Panc1 (cell line): ENCODE measurements around the gene ZNF778.

Experiments used
- CTCF ChIP-seq: fragments of 450-650 bp; IDR thresholded peaks from 2 replicates; pipeline ENCODE4 v1.5.1; 2017; ENCODE audit warnings: mild to moderate bottlenecking
- POLR2AphosphoS5 ChIP-seq: IDR thresholded peaks from 2 replicates; pipeline ENCODE4 v1.6.1; 2012; ENCODE audit warnings: mild to moderate bottlenecking, low read depth, low read length, moderate library complexity
- REST ChIP-seq, 2 experiments: IDR thresholded peaks; 2 replicates each; pipeline ENCODE4 v1.6.1; 2011 to 2012; ENCODE audit warnings: low read depth in 2 of 2, control low read depth in 1 of 2, low read length in 1 of 2, mild to moderate bottlenecking in 1 of 2, moderate library complexity in 1 of 2; ENCODE audit not compliant: insufficient read depth in 1 of 2
- TCF7L2 ChIP-seq: IDR thresholded peaks from 2 replicates; pipeline ENCODE4 v1.6.1; 2011; ENCODE audit warnings: mild to moderate bottlenecking, low read depth, low read length, inconsistent platforms

GRCh38 chr16:89244754-89245153 lies 27.3 kb downstream of the ZNF778 start:
- TF ChIP-seq CTCF, result no peak
- no peak for TF ChIP-seq POLR2AphosphoS5
- no peak for TF ChIP-seq TCF7L2
- no peak for TF ChIP-seq REST (IDR thresholded peaks at IDR 0.05; ENCODE audit: insufficient read depth in 1 of 2, low read depth in 2 of 2, low read length in 1 of 2)
